ENCODE data around the gene ATOH1. TPM values are rescaled to one million over a fixed set of nuclear protein-coding genes. Genes with fewer than 3 reads are reported as not detected.

ATOH1 gene
- total and polyA plus RNA-seq, 7 donors, result 0.83 to 72.7 (median 40.8) TPM; not detected in 3

DNA sequence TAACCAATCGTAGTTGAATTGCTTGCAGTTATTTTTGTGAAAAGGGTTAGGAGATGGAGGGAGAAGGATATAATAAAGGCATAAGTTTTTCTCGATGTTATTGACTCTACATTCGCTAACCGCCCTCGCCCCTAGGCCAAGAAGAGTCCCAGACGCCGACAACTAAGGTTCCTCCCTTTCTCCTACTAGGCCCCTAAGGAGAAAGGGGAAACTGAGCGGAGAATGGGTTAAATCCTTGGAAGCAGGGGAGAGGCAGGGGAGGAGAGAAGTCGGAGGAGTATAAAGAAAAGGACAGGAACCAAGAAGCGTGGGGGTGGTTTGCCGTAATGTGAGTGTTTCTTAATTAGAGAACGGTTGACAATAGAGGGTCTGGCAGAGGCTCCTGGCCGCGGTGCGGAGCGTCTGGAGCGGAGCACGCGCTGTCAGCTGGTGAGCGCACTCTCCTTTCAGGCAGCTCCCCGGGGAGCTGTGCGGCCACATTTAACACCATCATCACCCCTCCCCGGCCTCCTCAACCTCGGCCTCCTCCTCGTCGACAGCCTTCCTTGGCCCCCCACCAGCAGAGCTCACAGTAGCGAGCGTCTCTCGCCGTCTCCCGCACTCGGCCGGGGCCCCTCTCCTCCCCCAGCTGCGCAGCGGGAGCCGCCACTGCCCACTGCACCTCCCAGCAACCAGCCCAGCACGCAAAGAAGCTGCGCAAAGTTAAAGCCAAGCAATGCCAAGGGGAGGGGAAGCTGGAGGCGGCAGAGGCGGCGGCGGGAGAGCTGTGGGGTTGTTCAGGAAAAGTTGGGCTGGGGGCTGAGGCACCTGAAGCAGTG is 5.9 kb downstream of the ATOH1 start:
- Histone ChIP-seq H3K27me3 (peaks cover 28 to 68% (median 51%) of the 10 kb centered on the region in 3 donors), H3K36me3 (no peaks in the 10 kb centered on the region), H3K4me1 (peaks cover 0 to 8% (median 6%) of the 10 kb centered on the region in 4 donors), H3K4me3 (no peak overlapping the region), H3K9me3 (no peaks in the 10 kb centered on the region), H3K27ac (no peak overlapping the region)
- intact Hi-C loops (cut with DNase I), result no loop called here
- no peak for DNase-seq
- 34 to 79% methylated on average over 42 of the region's 42 CpGs for WGBS, 2 donors
- TF ChIP-seq POLR2A (IDR thresholded peaks at IDR 0.05) (no peak), POLR2AphosphoS5 (IDR thresholded peaks at IDR 0.05) (no peak), CTCF (IDR thresholded peaks at IDR 0.05) (no peak), EP300 (IDR thresholded peaks at IDR 0.05) (no peak)

GRCh38 chr4:93835929-93836328 is 7.4 kb downstream of the ATOH1 start:
- Histone ChIP-seq H3K4me1 (no peaks in the 10 kb centered on the region), H3K36me3 (no peaks in the 10 kb centered on the region), H3K4me3 (no peak overlapping the region), H3K27me3 (peaks cover 19 to 53% (median 36%) of the 10 kb centered on the region in 3 donors), H3K27ac (no peak overlapping the region), H3K9me3 (no peaks in the 10 kb centered on the region)
- WGBS, 2 donors, result 91 to 92% methylated on average over 1 of the region's 1 CpG
- DNase-seq, result no peak
- intact Hi-C loops (cut with DNase I), result no loop called here
- TF ChIP-seq EP300 (IDR thresholded peaks at IDR 0.05), result no peak
- TF ChIP-seq POLR2AphosphoS5 (IDR thresholded peaks at IDR 0.05), result no peak
- no peak for TF ChIP-seq CTCF (IDR thresholded peaks at IDR 0.05)
- no peak for TF ChIP-seq POLR2A (IDR thresholded peaks at IDR 0.05)

GRCh38 chr4:93839704-93840103 is 11.2 kb downstream of the ATOH1 start:
- no peak for DNase-seq
- Histone ChIP-seq H3K4me3 (no peak overlapping the region), H3K36me3 (no peaks in the 10 kb centered on the region), H3K27me3 (peaks cover 7 to 16% (median 9%) of the 10 kb centered on the region in 3 donors), H3K9me3 (no peaks in the 10 kb centered on the region), H3K4me1 (no peaks in the 10 kb centered on the region), H3K27ac (no peak overlapping the region)
- 84 to 92% methylated on average over 4 of the region's 4 CpGs for WGBS, 2 donors
- intact Hi-C loops (cut with DNase I), result no loop called here
- TF ChIP-seq CTCF (IDR thresholded peaks at IDR 0.05) (no peak), POLR2AphosphoS5 (IDR thresholded peaks at IDR 0.05) (no peak), POLR2A (IDR thresholded peaks at IDR 0.05) (no peak), EP300 (IDR thresholded peaks at IDR 0.05) (no peak)

GRCh38 chr4:93841803-93842345 is 13.3 kb downstream of the ATOH1 start:
- 18 to 58% methylated on average over 3 of the region's 3 CpGs for WGBS, 2 donors
- no peak overlapping the region for H3K4me3 ChIP-seq
- H3K4me1 ChIP-seq, result no peaks in the 10 kb centered on the region
- no peak for DNase-seq
- TF ChIP-seq CTCF (IDR thresholded peaks at IDR 0.05) (no peak), EP300 (IDR thresholded peaks at IDR 0.05) (no peak), POLR2AphosphoS5 (IDR thresholded peaks at IDR 0.05) (no peak)
- H3K9me3 ChIP-seq, result no peaks in the 10 kb centered on the region
- H3K36me3 ChIP-seq, result no peaks in the 10 kb centered on the region
- no peak overlapping the region for H3K27ac ChIP-seq
- no peaks in the 10 kb centered on the region for H3K27me3 ChIP-seq
- intact Hi-C loops (cut with DNase I), result no loop called here
